Activated CD8-positive, alpha-beta memory T cell treated with anti-CD3 and anti-CD28 coated beads for 36 hours (primary cell): ENCODE data around the gene HDAC9. TPM values are rescaled to one million over a fixed set of nuclear protein-coding genes. Genes with fewer than 3 reads are reported as not detected.

Source experiments
- CTCF ChIA-PET: fragments of 350-600 bp; sonication (Branson Sonifier 250); formaldehyde crosslinking; loops from one replicate; lab custom pipeline; 2021; ENCODE audit warnings: antibody characterized with exemption; lab: Charles Lee
- POLR2A ChIA-PET: fragments of 350-600 bp; sonication (Branson Sonifier 250); formaldehyde crosslinking; loops from one replicate; lab custom pipeline; 2021; ENCODE audit warnings: antibody characterized with exemption; lab: Charles Lee
- total RNA-seq, 2 experiments: library from RNA; stranded (reverse); gene quantifications; one replicate each; pipeline ENCODE4 v1.2.3, GENCODE V29; 2021

The HDAC9 gene
- total RNA-seq, 2 experiments from 2014 or later = 2.5 to 3.2 TPM

DNA sequence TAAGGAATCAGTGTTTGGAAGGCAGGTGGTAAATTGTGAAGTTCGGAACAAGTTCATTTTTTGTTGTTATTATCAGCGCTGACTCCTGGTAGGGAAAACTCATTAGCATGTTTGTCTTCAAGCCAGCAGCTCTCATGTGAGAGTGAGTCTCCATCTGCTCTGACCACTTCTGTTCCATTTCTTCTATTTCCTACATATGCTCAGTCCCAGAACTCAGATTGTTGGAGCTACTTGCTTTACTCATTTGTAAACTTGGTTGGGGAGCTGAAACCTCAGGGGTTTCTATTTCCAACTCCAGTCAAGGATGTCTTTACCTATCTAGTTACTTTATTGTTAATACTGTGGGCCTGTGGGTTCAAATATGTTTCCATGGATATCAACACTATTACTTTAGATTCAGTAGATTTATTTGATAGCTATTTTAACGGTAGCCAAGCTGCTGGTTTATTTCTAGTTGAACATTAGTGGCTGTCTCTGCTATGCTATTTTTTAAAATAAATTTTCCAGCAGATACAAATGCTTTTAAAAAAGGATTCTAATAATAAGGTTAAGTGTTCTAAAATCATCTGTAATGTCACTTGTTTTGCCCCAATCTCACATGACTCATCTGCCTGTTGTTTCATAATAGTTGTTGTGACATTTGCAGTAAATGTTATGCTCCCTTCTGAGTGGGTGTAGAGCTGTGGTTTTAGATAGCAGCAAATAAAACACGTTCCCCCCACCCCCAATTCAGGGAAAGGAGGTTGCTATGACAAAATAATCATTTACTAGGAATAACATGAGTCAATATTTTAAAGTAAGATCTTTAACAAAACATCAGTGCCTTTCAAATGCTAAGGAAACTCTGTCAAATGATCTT is 143.3 kb downstream of the HDAC9 start:
- CTCF ChIA-PET = no interaction called here
- POLR2A ChIA-PET = no interaction called here

DNA sequence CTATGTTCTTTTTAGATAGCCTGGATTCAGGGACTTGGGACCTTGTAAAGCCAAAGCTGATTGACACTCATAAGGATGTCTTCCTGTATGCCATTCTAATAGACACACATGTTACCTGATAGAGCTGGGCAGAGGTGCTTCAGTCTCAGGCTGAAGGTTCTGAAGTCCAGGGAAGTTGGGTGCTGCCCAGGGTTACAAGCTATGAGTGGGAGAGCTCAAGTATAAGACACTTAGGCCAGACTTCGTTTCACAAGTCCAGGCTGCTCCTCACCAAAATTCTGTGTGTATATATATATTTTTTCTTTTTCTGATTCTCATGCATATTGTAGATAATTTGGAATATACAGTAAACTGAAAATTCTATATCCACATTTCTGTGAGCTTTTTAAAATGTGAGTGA is 144.2 kb downstream of the HDAC9 start:
- POLR2A ChIA-PET = no interaction called here
- CTCF ChIA-PET = no interaction called here

DNA sequence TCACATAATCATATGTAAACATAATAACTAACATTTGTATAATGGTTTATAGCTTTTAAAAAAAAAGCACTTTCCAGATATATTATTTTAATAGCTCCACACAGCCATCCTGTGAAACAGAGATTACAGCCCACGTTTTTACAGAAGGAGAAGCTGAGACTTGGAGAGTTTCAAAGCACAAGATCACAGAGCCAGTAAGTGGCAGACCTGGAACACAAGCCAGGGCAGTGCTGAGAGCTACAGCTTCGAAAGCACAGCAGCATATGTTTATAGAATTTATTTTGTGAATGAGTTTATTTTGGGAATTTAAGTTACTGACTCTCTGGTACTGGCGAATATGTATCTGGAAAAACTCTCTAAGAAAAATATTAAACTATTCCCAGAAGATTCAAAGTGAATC is 149.4 kb downstream of the HDAC9 start:
- ChIA-PET CTCF (no interaction called here), POLR2A (no interaction called here)

DNA sequence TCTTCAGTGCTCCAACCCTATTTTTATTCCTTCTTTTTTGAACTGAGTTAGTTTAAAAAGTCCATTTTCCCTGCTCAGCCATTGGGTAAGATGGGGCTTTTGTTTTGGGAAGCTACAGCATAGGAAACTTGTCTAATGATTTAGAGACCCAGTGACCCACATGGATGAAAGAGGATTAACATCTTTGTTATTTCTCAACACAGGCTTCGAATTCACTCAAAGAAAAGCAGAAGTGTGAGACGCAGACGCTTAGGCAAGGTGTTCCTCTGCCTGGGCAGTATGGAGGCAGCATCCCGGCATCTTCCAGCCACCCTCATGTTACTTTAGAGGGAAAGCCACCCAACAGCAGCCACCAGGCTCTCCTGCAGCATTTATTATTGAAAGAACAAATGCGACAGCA is 152.0 kb downstream of the HDAC9 start:
- CTCF ChIA-PET = no interaction called here
- POLR2A ChIA-PET = no interaction called here

DNA sequence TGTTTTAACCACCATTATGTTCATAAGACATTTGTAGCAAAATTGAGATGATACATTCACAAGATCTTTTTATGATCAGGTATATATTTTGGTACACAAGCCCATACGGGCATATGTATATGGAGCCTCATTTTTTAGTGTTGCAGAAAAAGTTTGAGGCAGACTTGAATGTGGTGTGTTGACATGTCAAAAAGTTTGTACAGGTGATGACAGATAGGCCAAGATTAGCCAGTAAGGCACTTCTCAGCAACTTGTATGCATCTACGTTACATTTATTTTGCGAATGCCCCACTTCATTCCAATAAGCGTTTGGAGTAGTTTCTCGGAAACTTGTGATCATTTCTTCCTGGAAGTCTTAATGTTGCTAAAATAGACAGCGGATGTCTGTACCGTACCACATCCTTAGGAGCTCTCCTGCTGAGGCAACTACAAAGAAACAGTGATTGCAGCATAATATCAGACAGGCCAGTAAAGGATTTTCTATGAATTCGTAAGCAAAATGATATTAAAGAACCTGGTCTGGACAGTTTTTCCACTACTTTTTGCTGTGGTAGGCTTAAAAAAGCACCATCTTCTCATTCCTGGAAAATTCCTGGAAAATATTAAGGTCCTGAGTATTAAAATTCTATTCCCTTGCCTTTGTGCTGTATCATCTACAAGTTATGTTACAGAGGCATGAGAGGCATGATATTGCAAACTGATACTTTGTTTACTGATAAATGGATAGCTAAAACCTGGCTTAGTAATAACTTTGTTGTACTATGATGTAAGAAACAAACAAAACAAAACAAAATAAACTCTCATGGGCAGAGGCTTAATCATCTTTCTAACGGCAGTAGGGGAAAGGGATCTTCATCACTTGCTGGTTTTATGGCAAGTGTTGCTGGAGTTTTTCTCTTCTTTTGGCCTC is 153.6 kb downstream of the HDAC9 start:
- POLR2A ChIA-PET = no interaction called here
- CTCF ChIA-PET = no interaction called here

DNA sequence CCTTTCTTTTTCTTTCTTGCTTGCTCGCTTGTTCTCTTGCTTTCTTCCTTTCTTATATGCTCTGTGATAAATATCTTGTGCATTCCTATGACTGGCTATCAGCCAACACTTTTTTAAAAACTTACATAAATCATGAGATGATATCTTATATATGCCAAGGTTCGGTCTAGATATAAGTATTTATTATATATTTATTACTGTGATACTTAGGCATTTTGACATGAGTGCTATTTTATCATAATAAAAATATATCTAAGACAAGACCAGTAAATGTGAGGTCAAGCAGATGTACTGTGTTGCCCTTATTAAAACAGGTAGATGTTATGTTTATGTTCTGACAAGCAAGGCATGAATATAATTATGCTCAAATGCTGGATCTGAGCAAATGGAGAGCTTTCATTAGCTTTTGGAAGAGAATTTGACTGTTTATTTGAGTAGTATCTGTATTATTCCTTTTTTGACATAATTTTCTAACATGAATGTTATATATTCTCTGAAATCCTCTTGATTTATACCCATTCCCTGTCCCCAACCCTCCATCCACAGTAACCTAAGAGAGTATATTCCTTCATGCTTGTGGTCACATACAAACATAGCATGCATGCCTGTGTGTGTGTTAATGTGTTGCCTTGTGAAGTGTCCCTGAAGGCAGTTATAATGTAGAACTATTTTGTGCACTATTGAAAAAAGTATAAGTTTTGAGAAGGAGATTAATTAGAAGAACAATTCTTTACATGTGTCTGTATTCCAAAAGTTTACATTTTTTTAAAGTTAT is 158.0 kb downstream of the HDAC9 start:
- CTCF ChIA-PET = no interaction called here
- POLR2A ChIA-PET = no interaction called here

DNA sequence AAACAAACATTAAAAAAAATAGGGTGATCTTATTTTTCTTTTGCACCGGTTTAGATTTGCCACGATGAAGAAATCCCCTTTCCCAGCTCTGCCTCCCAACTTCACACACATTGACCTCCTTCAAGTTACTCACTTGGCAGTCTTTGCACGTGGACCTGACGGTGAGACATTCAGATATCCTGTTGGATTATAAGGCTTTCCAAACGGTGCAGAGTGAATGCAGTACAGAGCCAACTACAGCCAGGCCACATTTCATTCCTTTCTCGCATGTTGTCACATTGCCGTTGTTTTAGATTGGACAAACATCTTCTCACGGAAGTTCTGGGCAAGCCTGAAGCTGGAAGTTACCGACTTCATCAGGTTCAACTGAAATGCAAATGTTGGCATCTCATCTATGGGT is 159.2 kb downstream of the HDAC9 start:
- POLR2A ChIA-PET = no interaction called here
- CTCF ChIA-PET = no interaction called here

DNA sequence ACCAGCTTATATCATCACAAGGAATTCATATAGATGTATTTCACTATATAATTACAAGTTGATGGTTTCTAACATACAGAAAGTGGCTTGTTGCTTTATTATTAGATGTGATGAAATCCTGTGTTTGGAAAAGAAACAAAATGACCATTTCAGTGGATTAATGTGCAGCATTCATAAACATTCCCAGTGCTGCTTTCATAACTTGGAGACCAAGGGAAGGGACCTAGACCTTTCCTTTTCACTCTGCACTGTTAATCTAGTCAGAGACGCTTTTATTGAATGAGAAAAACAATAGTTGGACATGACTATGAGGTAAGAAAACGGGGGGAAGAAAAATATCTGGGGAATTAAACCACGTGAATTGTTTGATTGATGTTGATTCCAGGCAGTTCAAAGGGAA is 160.0 kb downstream of the HDAC9 start:
- ChIA-PET CTCF (interaction anchor here (1.1 kb wide), 1 partner anchor 299 kb away, joined by 3 read pairs; no protein-coding TSS in a partner anchor), POLR2A (no interaction called here)

DNA sequence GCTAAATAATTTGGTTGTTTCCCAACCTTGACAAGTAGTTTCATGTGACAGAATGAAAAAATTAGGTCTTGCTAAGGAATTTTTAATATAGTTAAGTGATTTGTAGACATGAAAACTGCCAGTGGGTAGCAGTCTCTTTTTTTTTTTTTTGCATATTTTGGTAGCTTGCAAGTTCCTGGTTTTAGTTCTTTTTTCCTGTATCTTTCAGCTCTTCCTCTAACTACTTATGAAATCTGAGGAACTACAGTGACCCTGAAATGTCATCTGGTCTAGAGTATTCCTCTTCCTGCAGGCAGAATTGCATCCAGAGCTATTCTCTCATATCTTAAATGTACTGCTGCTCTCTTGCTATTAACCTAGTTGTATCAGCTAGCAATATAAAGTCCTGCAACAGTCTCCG is 160.4 kb downstream of the HDAC9 start:
- ChIA-PET POLR2A (no interaction called here), CTCF (interaction anchor here (1.1 kb wide), 1 partner anchor 299 kb away, joined by 3 read pairs; no protein-coding TSS in a partner anchor)

DNA sequence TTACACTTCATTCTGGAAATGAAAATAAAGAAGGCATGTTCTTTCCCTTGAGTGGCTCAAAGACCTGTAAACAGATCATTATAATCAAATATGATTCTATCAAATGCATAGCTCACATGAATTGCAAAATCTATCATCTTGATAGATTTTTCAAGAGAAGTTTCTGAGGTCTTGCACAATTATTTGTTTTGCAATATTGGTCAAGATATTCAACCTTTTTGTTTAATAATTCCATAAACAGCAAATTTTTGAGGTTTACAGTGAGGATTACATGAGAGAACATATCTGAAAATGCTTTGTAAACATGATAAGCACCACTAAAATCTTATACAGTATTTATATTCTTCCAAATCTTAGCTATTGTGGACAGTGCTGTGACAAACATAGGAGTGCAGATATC is 160.8 kb downstream of the HDAC9 start:
- ChIA-PET POLR2A (no interaction called here), CTCF (interaction anchor here (1.1 kb wide), 1 partner anchor 300 kb away, joined by 3 read pairs; no protein-coding TSS in a partner anchor)

DNA sequence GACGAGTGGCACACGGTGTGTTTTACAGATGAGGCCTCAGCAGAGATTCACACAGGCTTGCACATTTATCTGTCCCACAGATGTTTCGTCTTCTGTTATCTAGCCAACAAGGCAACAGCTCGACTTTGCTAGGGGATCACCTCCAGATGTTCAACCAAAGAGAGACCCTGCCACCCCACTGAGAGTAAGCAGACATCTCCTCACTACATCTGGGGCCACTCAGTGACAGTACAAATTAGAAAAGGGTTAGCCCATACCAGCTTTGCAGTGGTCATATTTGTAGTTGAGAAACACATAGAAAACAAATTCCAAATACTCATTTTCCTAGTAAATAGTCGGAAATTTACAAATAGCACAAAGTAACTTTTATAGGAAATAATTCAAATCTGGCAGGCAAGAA is 164.2 kb downstream of the HDAC9 start:
- ChIA-PET POLR2A (no interaction called here), CTCF (no interaction called here)

DNA sequence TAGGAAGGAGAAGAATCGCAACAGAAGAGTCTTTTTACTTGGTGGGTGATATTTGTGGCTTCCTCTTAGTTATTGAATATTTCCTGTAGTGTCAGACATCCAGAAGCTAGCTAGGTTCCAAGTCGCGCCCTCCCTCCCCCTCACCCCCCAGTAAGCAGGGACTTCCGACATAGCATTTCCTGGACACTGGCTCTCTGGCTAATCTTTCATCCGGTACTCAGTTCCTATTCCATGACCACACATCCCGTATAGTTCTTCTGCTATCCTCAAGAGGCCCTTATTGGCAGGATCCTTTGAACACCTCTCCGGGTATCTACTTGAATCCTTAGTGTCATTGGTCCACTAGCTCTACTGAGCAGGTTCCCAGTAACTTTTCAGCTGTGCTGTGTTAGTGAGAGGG is 167.8 kb downstream of the HDAC9 start:
- ChIA-PET CTCF (no interaction called here), POLR2A (no interaction called here)

DNA sequence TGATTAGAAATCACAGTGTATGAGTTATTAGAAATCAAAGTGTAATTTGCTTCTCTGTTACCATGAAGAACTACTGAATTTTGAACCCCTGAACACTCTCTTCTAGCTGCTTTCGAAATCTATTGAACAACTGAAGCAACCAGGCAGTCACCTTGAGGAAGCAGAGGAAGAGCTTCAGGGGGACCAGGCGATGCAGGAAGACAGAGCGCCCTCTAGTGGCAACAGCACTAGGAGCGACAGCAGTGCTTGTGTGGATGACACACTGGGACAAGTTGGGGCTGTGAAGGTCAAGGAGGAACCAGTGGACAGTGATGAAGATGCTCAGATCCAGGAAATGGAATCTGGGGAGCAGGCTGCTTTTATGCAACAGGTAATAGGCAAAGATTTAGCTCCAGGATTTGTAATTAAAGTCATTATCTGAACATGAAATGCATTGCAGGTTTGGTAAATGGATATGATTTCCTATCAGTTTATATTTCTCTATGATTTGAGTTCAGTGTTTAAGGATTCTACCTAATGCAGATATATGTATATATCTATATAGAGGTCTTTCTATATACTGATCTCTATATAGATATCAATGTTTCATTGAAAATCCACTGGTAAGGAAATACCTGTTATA is 170.7 kb downstream of the HDAC9 start:
- CTCF ChIA-PET = interaction anchor here (0.7 to 1.2 kb wide), 6 partner anchors 30 to 311 kb away, joined by 3 to 4 read pairs (median 3); no protein-coding TSS in a partner anchor
- POLR2A ChIA-PET = no interaction called here

DNA sequence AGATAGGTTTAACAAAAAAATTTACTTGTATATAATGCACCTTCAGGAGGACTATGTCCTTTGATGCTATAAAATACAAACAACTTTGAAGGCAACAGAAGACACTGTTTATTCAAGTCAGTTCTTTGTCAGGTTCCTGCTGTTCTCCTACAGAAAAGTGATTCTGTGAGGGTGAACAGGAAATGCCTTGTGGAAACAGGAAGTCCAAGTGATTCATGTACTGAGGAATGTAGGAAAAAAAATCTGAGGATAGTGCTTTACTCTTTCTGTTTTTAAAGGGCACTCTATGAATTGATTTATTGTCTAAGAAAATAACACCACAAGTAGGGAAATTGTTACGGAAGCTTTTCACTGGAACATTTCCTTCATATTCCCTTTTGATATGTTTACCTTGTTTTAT is 171.9 kb downstream of the HDAC9 start:
- POLR2A ChIA-PET = no interaction called here

DNA sequence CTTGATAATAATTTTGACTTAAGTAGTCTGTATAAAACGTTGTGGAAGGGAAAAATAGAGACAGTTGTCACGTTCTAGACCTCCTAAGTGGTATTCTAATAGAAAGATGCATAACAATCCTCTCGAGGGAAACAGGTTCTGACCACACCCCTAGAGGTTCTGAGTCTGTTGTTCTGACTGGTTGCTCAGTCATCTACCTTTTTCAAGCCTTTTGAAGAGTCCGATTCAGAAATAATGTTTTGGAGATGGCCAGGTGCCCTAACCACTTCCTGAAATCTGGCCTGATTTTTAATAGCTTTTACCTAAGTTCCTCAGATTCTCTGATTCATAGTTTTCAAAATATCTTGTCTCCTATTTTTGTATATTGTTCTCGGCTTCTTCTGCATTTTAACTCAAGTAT is 175.6 kb downstream of the HDAC9 start:
- ChIA-PET POLR2A (no interaction called here), CTCF (no interaction called here)

More for the DNA sequence above, 171.9 kb downstream of the HDAC9 start:
- CTCF ChIA-PET = no interaction called here

DNA sequence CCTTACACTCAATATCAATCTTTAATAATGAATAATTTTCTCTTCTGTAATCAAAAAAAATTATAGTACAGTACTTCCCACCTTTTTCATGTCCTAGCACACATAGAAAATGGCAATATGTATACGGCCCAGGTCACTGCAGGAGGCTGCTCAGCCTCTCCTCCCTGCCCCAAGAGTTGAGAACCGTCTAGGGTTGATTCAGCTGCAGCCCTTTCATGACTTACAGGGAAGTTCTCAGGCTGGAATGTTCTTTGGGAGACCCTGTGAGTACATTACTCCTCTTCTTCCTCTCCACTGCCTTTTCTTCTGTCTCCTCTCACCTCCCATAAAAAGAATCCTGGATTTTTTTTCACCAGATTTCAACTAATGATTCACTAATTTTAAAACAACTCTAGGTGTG is 180.0 kb downstream of the HDAC9 start:
- POLR2A ChIA-PET = no interaction called here

DNA sequence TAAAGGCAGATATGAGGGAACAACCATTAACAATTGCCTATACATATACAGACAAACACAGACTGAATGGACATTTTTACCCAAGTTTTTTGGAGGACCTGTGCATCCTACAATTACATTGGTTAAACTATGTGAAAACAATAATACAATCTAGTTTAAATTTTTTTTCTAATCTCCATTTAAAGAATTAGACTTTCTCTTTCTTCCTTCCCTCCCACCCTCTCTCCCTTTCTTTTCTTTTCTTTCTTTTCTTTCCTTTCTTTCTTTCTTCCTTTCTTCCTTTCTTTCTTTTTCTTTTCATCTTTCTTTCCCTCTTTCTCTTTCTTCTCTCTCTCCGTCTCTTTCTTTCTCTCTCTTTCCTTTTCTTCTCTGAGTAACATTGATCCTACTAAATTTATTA is 183.7 kb downstream of the HDAC9 start:
- POLR2A ChIA-PET = no interaction called here
- CTCF ChIA-PET = no interaction called here

More for the DNA sequence above, 180.0 kb downstream of the HDAC9 start:
- CTCF ChIA-PET = no interaction called here

DNA sequence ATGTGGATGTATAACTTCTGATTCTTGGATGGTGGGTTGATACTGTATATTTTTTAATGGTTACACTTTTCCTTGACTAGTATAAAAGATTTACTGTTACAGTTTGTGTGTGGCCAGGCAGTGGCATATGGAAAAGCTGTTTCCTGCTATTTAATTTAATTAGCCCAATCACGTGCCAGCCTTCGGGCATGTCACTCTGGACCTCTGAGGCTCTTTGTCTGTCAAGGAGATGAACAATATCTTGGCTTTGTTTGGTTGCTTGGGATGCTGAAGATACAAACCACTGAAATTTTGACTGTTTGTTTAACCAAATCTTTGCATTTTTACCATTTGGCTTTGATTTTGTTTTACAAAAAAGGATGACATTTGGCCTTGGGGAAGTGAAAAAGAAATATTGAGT is 185.0 kb downstream of the HDAC9 start:
- CTCF ChIA-PET = no interaction called here
- POLR2A ChIA-PET = no interaction called here

DNA sequence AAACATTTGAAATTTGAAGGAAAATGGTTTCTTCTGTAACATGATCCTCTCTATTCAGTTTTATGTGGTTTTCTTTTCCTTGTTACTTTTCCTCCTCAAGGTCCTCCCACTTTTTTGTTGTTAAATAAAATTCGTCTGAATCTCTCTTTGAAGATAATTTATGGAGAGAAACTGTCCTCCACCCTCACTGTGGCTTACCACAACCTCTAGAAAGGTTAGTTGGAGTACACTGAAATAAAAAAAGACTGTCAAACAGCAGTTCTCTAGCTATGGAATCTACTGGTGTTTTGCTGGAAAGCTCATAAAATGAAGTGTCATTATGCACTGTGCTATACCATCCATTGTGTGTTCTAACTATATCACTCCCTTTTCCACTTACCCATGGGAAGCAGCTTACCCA is 189.4 kb downstream of the HDAC9 start:
- POLR2A ChIA-PET = no interaction called here

More for the DNA sequence above, 189.4 kb downstream of the HDAC9 start:
- CTCF ChIA-PET = no interaction called here
